Measurements from ENCODE around the gene CAPN7.

The CAPN7 gene

GRCh38 chr3:15279205-15279604 lies 73.2 kb downstream of the CAPN7 start:
- TF ChIP-seq CTCF (IDR thresholded peaks at IDR 0.05; ENCODE audit: low read depth, low read length) (no peak), POLR2A (IDR thresholded peaks at IDR 0.05; ENCODE audit: extremely low read depth, insufficient read length) (no peak), MYC (IDR thresholded peaks at IDR 0.05; ENCODE audit: low read depth, low read length) (no peak)
- TF ChIP-seq, protein P1, sequence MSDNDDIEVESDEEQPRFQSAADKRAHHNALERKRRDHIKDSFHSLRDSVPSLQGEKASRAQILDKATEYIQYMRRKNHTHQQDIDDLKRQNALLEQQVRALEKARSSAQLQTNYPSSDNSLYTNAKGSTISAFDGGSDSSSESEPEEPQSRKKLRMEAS (IDR thresholded peaks at IDR 0.05; ENCODE audit: low read depth, low read length): no peak
- H3K4me3 ChIP-seq (ENCODE audit: low read depth, low read length): no peak overlapping the region
- DNase-seq (ENCODE audit: low read depth): no peak

DNA sequence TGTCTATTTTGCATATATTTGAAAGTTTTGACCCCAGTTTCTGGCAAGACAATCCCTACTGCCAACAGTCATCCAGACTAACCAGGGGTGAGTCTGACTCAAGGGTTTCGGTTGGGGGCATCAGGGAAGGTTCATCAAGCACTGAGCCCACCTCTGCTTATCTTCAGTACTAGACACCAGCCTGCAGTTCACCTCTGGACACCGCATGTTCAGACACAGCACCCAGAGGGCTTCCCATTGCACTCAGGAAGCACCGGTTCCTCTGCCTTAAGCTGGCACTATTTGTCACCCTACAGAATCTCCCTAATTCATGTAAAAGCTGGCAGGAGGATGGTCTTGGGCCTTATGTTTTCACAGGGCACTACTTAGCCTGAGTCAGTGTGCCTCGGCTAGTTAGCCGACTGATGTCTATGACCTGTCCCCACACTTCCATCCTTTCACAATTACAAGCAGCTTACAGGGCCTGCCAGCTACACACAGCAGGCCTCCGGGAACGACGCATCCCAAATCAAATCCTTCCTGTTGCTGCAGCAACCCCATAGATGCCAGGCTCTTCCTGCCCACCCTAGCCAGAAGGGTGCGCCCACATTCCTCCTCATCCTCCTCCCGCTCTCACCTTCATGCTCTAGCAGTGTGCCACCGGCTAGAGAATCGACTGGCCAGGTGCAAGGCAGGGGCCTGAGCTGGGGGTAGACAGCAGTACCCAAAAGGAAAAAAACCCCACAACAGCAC lies 73.8 kb downstream of the CAPN7 start:
- TF ChIP-seq POLR2A (IDR thresholded peaks at IDR 0.05; ENCODE audit: extremely low read depth, insufficient read length) (no peak), CTCF (IDR thresholded peaks at IDR 0.05; ENCODE audit: low read depth, low read length) (no peak), MYC (IDR thresholded peaks at IDR 0.05; ENCODE audit: low read depth, low read length) (no peak)
- TF ChIP-seq, protein P1 (IDR thresholded peaks at IDR 0.05; ENCODE audit: low read depth, low read length): no peak
- DNase-seq (ENCODE audit: low read depth): no peak
- no peak overlapping the region for H3K4me3 ChIP-seq (ENCODE audit: low read depth, low read length)

- DNase-seq (ENCODE audit: low read depth): no peak
- H3K4me3 ChIP-seq (ENCODE audit: low read depth, low read length): no peak overlapping the region
- TF ChIP-seq POLR2A (IDR thresholded peaks at IDR 0.05; ENCODE audit: extremely low read depth, insufficient read length) (no peak), MYC (IDR thresholded peaks at IDR 0.05; ENCODE audit: low read depth, low read length) (no peak)
Observed at GRCh38 chr3:15280853-15281532, 74.9 kb downstream of the CAPN7 start.

- TF ChIP-seq POLR2A (IDR thresholded peaks at IDR 0.05; ENCODE audit: extremely low read depth, insufficient read length) (no peak), MYC (IDR thresholded peaks at IDR 0.05; ENCODE audit: low read depth, low read length) (no peak), CTCF (IDR thresholded peaks at IDR 0.05; ENCODE audit: low read depth, low read length) (no peak)
- TF ChIP-seq, protein P1 (IDR thresholded peaks at IDR 0.05; ENCODE audit: low read depth, low read length): no peak
- H3K4me3 ChIP-seq (ENCODE audit: low read depth, low read length): no peak overlapping the region
- DNase-seq (ENCODE audit: low read depth): no peak
Observed at GRCh38 chr3:15281817-15282216, 75.8 kb downstream of the CAPN7 start.

DNA sequence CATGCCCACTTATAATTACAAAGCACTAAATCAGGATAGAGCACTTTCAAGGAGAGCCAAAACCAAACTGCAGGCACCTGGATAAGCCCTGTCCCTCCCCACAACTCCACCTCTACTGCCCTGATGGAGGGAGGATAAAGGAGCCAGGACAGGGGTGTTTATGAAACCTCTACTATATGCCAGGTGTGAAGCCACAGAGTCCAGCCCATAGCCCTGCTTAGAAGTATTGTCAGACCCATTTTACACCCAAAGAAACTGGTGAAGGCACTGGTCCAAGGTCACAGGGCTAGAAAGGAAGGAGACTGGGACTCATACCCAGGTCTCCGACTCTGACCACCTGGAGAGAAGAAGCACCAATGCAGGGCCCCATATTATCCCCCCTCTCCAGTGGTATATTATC lies 77.7 kb downstream of the CAPN7 start:
- no peak overlapping the region for H3K4me3 ChIP-seq (ENCODE audit: low read depth, low read length)
- TF ChIP-seq MYC (IDR thresholded peaks at IDR 0.05; ENCODE audit: low read depth, low read length): no peak
- no peak for TF ChIP-seq POLR2A (IDR thresholded peaks at IDR 0.05; ENCODE audit: extremely low read depth, insufficient read length)
- TF ChIP-seq, protein P1 (IDR thresholded peaks at IDR 0.05; ENCODE audit: low read depth, low read length): no peak
- no peak for TF ChIP-seq CTCF (IDR thresholded peaks at IDR 0.05; ENCODE audit: low read depth, low read length)
- no peak for DNase-seq (ENCODE audit: low read depth)

- TF ChIP-seq CTCF (IDR thresholded peaks at IDR 0.05; ENCODE audit: low read depth, low read length) (no peak), MYC (IDR thresholded peaks at IDR 0.05; ENCODE audit: low read depth, low read length) (no peak), POLR2A (IDR thresholded peaks at IDR 0.05; ENCODE audit: extremely low read depth, insufficient read length) (no peak)
- TF ChIP-seq, protein P1 (IDR thresholded peaks at IDR 0.05; ENCODE audit: low read depth, low read length): no peak
- DNase-seq (ENCODE audit: low read depth): peak; percentile 61
- H3K4me3 ChIP-seq (ENCODE audit: low read depth, low read length): no peak overlapping the region
Observed at GRCh38 chr3:15284121-15284889, 78.3 kb downstream of the CAPN7 start.

Measured in NB4 (cell line).